Measurements from ENCODE around the gene CRNN.

DNA sequence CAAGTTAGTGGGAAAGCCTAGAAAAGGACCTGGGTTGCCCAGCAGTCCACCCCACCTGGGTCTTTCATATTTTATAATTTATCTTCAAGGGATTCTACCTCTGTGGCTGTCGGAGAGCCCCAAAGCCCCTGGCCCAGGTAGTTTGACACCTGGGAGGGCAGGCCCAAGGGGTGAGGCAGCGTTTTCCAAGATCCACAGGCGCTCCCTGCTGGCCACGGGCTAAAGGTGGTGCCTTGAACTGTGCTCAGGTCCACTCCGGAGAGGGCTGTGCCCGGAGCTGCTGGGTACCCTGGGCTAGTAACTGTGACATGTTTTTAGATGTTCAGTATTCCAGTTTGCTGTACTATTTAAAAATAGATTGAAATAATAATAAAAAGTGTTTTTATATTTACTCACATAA is 37.2 kb upstream of the CRNN start:
- TF ChIP-seq, protein P1, sequence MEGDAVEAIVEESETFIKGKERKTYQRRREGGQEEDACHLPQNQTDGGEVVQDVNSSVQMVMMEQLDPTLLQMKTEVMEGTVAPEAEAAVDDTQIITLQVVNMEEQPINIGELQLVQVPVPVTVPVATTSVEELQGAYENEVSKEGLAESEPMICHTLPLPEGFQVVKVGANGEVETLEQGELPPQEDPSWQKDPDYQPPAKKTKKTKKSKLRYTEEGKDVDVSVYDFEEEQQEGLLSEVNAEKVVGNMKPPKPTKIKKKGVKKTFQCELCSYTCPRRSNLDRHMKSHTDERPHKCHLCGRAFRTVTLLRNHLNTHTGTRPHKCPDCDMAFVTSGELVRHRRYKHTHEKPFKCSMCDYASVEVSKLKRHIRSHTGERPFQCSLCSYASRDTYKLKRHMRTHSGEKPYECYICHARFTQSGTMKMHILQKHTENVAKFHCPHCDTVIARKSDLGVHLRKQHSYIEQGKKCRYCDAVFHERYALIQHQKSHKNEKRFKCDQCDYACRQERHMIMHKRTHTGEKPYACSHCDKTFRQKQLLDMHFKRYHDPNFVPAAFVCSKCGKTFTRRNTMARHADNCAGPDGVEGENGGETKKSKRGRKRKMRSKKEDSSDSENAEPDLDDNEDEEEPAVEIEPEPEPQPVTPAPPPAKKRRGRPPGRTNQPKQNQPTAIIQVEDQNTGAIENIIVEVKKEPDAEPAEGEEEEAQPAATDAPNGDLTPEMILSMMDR (IDR thresholded peaks at IDR 0.05; ENCODE audit: borderline replicate concordance, extremely low read depth, low read length, poor library complexity, severe bottlenecking) = no peak
- TF ChIP-seq EZH2 (IDR thresholded peaks at IDR 0.05; ENCODE audit: borderline replicate concordance, low read depth, low read length, severe bottlenecking) = no peak

All from DND-41 (cell line).